ENCODE measurements around the gene IGSF1. TPM values are rescaled to one million over a fixed set of nuclear protein-coding genes. Genes with fewer than 3 reads are reported as not detected.
"Not testable (repeated sequence)": the region's sequence is repeated elsewhere in the genome, so short reads cannot be mapped to it uniquely, and the experiment has no call there.

IGSF1 gene
- total RNA-seq, 1 donor from 2014 or later, result not detected

DNA sequence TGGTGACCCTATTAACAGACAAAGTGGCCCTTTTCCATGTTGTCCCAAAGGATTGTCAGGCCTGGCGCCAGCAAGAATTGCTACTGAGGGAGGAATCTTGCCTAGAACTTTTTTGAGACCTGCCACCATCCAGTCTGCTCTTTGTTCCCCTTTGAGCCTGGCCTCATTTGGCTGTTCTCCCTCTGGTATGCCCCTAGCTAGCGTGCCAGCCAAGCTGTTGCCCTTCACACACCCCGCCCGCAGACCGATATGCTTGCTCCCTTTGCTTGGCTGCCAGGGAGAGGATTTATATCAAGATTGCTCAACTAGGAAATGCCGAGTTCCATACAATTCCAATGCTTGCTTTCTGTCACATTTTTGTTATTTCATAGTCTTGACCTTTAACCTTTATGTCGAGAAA is 24.4 kb downstream of the IGSF1 start:
- CTCF ChIA-PET, result no interaction called here
- Mint-ChIP-seq H3K27me3 (no peaks in the 10 kb centered on the region), H3K36me3 (ENCODE audit: low read depth) (no peaks in the 10 kb centered on the region), H3K4me3 (no peak overlapping the region), H3K27ac (no peak overlapping the region), H3K4me1 (no peaks in the 10 kb centered on the region), H3K9me3 (no peaks in the 10 kb centered on the region)
- intact Hi-C loops (cut with micrococcal nuclease), result no loop called here
- TF ChIP-seq, protein P1, sequence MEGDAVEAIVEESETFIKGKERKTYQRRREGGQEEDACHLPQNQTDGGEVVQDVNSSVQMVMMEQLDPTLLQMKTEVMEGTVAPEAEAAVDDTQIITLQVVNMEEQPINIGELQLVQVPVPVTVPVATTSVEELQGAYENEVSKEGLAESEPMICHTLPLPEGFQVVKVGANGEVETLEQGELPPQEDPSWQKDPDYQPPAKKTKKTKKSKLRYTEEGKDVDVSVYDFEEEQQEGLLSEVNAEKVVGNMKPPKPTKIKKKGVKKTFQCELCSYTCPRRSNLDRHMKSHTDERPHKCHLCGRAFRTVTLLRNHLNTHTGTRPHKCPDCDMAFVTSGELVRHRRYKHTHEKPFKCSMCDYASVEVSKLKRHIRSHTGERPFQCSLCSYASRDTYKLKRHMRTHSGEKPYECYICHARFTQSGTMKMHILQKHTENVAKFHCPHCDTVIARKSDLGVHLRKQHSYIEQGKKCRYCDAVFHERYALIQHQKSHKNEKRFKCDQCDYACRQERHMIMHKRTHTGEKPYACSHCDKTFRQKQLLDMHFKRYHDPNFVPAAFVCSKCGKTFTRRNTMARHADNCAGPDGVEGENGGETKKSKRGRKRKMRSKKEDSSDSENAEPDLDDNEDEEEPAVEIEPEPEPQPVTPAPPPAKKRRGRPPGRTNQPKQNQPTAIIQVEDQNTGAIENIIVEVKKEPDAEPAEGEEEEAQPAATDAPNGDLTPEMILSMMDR (IDR thresholded peaks at IDR 0.05), result no peak
- ATAC-seq (ENCODE audit: low read depth) (no peak), DNase-seq (no peak)
- POLR2A ChIA-PET, result no interaction called here

- H3K27me3 Mint-ChIP-seq, result no peaks in the 10 kb centered on the region
- no peak for ATAC-seq (ENCODE audit: low read depth)
- DNase-seq, result no peak
- ChIA-PET CTCF (no interaction called here), POLR2A (no interaction called here)
- TF ChIP-seq, protein P1 (IDR thresholded peaks at IDR 0.05), result no peak
- no peak overlapping the region for H3K27ac Mint-ChIP-seq
- intact Hi-C loops (cut with micrococcal nuclease), result no loop called here
- H3K4me1 Mint-ChIP-seq, result no peaks in the 10 kb centered on the region
- H3K9me3 Mint-ChIP-seq, result no peaks in the 10 kb centered on the region
- no peaks in the 10 kb centered on the region for H3K36me3 Mint-ChIP-seq (ENCODE audit: low read depth)
- H3K4me3 Mint-ChIP-seq, result no peak overlapping the region
Measured at GRCh38 chrX:131264053-131264452, 25.1 kb downstream of the IGSF1 start.

GRCh38 chrX:131262738-131263679 is 26.1 kb downstream of the IGSF1 start:
- no peak for ATAC-seq (ENCODE audit: low read depth)
- no peaks in the 10 kb centered on the region for H3K27me3 Mint-ChIP-seq
- CTCF ChIA-PET, result no interaction called here
- H3K9me3 Mint-ChIP-seq, result no peaks in the 10 kb centered on the region
- no peak overlapping the region for H3K4me3 Mint-ChIP-seq
- H3K36me3 Mint-ChIP-seq (ENCODE audit: low read depth), result no peaks in the 10 kb centered on the region
- TF ChIP-seq, protein P1 (IDR thresholded peaks at IDR 0.05), result no peak
- H3K4me1 Mint-ChIP-seq, result no peaks in the 10 kb centered on the region
- no peak overlapping the region for H3K27ac Mint-ChIP-seq
- no peak for DNase-seq
- POLR2A ChIA-PET, result no interaction called here
- intact Hi-C loops (cut with micrococcal nuclease), result no loop called here

DNA sequence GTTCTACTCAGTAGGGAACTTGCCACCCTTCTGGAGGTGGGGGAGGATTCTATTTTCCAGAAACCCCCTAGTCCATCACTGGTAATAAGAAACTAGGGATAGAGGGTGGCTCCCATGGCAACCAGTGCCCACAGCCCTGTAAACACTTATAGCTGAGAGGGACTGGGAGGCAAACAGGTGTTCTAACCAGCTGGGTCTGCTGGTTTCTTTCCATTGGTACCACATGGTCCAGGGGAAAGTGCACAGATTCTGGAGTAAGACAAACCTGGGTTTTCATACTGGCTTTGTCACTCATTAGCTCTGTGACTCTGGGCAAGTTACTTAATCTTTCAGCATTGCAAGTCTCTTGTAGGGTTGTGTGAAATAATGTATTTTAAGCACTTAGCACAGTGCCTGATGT is 26.9 kb downstream of the IGSF1 start:
- H3K36me3 Mint-ChIP-seq (ENCODE audit: low read depth), result no peaks in the 10 kb centered on the region
- TF ChIP-seq, protein P1 (IDR thresholded peaks at IDR 0.05), result no peak
- no peaks in the 10 kb centered on the region for H3K9me3 Mint-ChIP-seq
- no peak for ATAC-seq (ENCODE audit: low read depth)
- intact Hi-C loops (cut with micrococcal nuclease), result no loop called here
- DNase-seq, result no peak
- CTCF ChIA-PET, result no interaction called here
- no peak overlapping the region for H3K27ac Mint-ChIP-seq
- H3K4me3 Mint-ChIP-seq, result no peak overlapping the region
- H3K27me3 Mint-ChIP-seq, result no peaks in the 10 kb centered on the region
- no peaks in the 10 kb centered on the region for H3K4me1 Mint-ChIP-seq
- POLR2A ChIA-PET, result no interaction called here

GRCh38 chrX:131257367-131257766 is 31.7 kb downstream of the IGSF1 start:
- Mint-ChIP-seq H3K4me3 (no peak overlapping the region), H3K36me3 (ENCODE audit: low read depth) (no peaks in the 10 kb centered on the region), H3K4me1 (no peaks in the 10 kb centered on the region), H3K27ac (no peak overlapping the region), H3K27me3 (no peaks in the 10 kb centered on the region), H3K9me3 (no peaks in the 10 kb centered on the region)
- POLR2A ChIA-PET, result no interaction called here
- TF ChIP-seq, protein P1 (IDR thresholded peaks at IDR 0.05), result no peak
- intact Hi-C loops (cut with micrococcal nuclease), result no loop called here
- ATAC-seq (ENCODE audit: low read depth), result no peak
- no peak for DNase-seq
- CTCF ChIA-PET, result no interaction called here

- POLR2A ChIA-PET; H3K27me3 Mint-ChIP-seq; H3K4me3 Mint-ChIP-seq; H3K36me3 Mint-ChIP-seq (ENCODE audit: low read depth); H3K9me3 Mint-ChIP-seq; intact Hi-C loops (cut with micrococcal nuclease); H3K4me1 Mint-ChIP-seq; DNase-seq; CTCF ChIA-PET; H3K27ac Mint-ChIP-seq; ATAC-seq (ENCODE audit: low read depth): not testable (repeated sequence)
Measured at GRCh38 chrX:131250984-131251738, 37.9 kb downstream of the IGSF1 start.
